OCI-LY7 (cell line): ENCODE results near the gene GLP1R. TPM values are rescaled to one million over a fixed set of nuclear protein-coding genes. Genes with fewer than 3 reads are reported as not detected.

Experiments
- BruUV-seq: library from RNA; stranded (reverse); fragments of 400-500 nt; replicated peaks from 2 replicates; lab custom pipeline; 2021; lab: Mats Ljungman, UMichigan
- CTCF ChIA-PET: fragments of 300-600 bp; sonication (Branson Sonifier 250); formaldehyde crosslinking; loops from one replicate; lab custom pipeline; 2022; ENCODE audit warnings: antibody characterized with exemption; ENCODE audit not compliant: unreplicated experiment; lab: Charles Lee
- POLR2A ChIA-PET: fragments of 300-600 bp; sonication (Branson Sonifier 250); formaldehyde crosslinking; loops from one replicate; lab custom pipeline; 2022; ENCODE audit warnings: antibody characterized with exemption; lab: Charles Lee
- DNase-seq: peaks from one replicate; pipeline ENCODE4 v3.0.0-alpha.2; 2015; ENCODE audit warnings: low spot score
- H2AFZ ChIP-seq: fragments of 200-600 bp; sonication (generic), shearing (Covaris generic); 2 replicates; pipeline ENCODE4 v1.6.1; 2014; ENCODE audit warnings: mild to moderate bottlenecking, antibody characterized with exemption, low read length, moderate library complexity
- H3K27ac ChIP-seq: fragments of 200-600 bp; sonication (generic); 2 replicates; pipeline ENCODE4 v1.5.1; 2014; ENCODE audit warnings: mixed run types, low read depth, mild to moderate bottlenecking, moderate library complexity, low read length, inconsistent platforms; ENCODE audit not compliant: poor library complexity, severe bottlenecking
- H3K36me3 ChIP-seq: fragments of 200-600 bp; sonication (generic); 2 replicates; pipeline ENCODE4 v1.6.1; 2014; ENCODE audit warnings: mild to moderate bottlenecking, antibody characterized with exemption, low read length, moderate library complexity, mixed read lengths; ENCODE audit not compliant: insufficient read depth
- H3K4me1 ChIP-seq: fragments of 200-600 bp; sonication (generic); 2 replicates; pipeline ENCODE4 v1.5.1; 2014; ENCODE audit warnings: mild to moderate bottlenecking, low read length; ENCODE audit not compliant: insufficient read depth, poor library complexity, severe bottlenecking
- H3K4me2 ChIP-seq: fragments of 200-600 bp; sonication (generic); 2 replicates; pipeline ENCODE4 v1.6.1; 2014; ENCODE audit warnings: mild to moderate bottlenecking, low read length
- H3K4me3 ChIP-seq: fragments of 200-600 bp; sonication (generic); 2 replicates; pipeline ENCODE4 v1.5.1; 2014; ENCODE audit warnings: mild to moderate bottlenecking, low read depth, low read length; ENCODE audit not compliant: poor library complexity, severe bottlenecking
- H3K79me2 ChIP-seq: fragments of 200-600 bp; sonication (generic); 2 replicates; pipeline ENCODE4 v1.6.1; 2016; ENCODE audit warnings: low read depth, mild to moderate bottlenecking, low read length, moderate library complexity, mixed read lengths; ENCODE audit not compliant: insufficient read depth
- H3K9me2 ChIP-seq: fragments of 200-600 bp; sonication (generic); 2 replicates; pipeline ENCODE4 v1.6.1; 2016; ENCODE audit warnings: mild to moderate bottlenecking, low read length, mixed read lengths; ENCODE audit not compliant: insufficient read depth
- H3K9me3 ChIP-seq: fragments of 200-600 bp; sonication (generic); 2 replicates; pipeline ENCODE4 v1.6.1; 2014; ENCODE audit warnings: mild to moderate bottlenecking, mixed run types, low read length, mixed read lengths
- H4K20me1 ChIP-seq: fragments of 200-600 bp; sonication (generic); 2 replicates; pipeline ENCODE4 v1.6.1; 2014; ENCODE audit warnings: mild to moderate bottlenecking, antibody characterized with exemption, low read length, moderate library complexity, mixed read lengths; ENCODE audit not compliant: insufficient read depth
- CTCF ChIP-seq: fragments of 200-600 bp; sonication (generic); conservative IDR thresholded peaks from 2 replicates; pipeline ENCODE4 v1.5.1; 2014; ENCODE audit warnings: mild to moderate bottlenecking, antibody characterized with exemption, low read length, moderate library complexity, mixed read lengths
- EZH2phosphoT487 ChIP-seq: fragments of 200-600 bp; sonication (generic); IDR thresholded peaks from 2 replicates; pipeline ENCODE4 v1.6.1; 2018; ENCODE audit warnings: low read depth, borderline replicate concordance, mild to moderate bottlenecking, mixed run types, antibody characterized with exemption, low read length, moderate library complexity, mixed read lengths
- intact Hi-C: fragments of 100-400 bp; cut with micrococcal nuclease; formaldehyde crosslinking; loops from one replicate; pipeline ENCODE4 v1.10.0; 2022; ENCODE audit not compliant: unreplicated experiment
- total RNA-seq, 2 experiments: library from RNA; depleted of rRNA in 1 of 2; stranded (reverse); fragments of >200 nt in 1 of 2; shearing (Covaris generic) in 1 of 2; gene quantifications; 2 replicates each; pipeline ENCODE4 v1.2.3, GENCODE V29; 2014 to 2022

The GLP1R gene
- total RNA-seq, 2 experiments from 2014 or later, result not detected

- no peak for DNase-seq
- Histone ChIP-seq H3K9me2 (no peaks in the 10 kb centered on the region), H3K9me3 (no peaks in the 10 kb centered on the region), H3K4me3 (no peak overlapping the region), H3K36me3 (no peaks in the 10 kb centered on the region), H3K4me2 (no peak overlapping the region), H3K4me1 (no peaks in the 10 kb centered on the region), H3K79me2 (no peaks in the 10 kb centered on the region), H2AFZ (no peak overlapping the region), H3K27ac (no peak overlapping the region), H4K20me1 (no peaks in the 10 kb centered on the region)
- CTCF ChIA-PET, result no interaction called here
- no TSS peak for BruUV-seq
- intact Hi-C loops, result no loop called here
- POLR2A ChIA-PET, result no interaction called here
- TF ChIP-seq EZH2phosphoT487 (no peak), CTCF (no peak)
These were observed 41.0 kb upstream of the GLP1R start for GRCh38 chr6:39007575-39007974.

GRCh38 chr6:39008737-39009136 lies 39.8 kb upstream of the GLP1R start:
- intact Hi-C loops, result no loop called here
- H3K79me2 ChIP-seq, result no peaks in the 10 kb centered on the region
- no peak overlapping the region for H3K4me2 ChIP-seq
- POLR2A ChIA-PET, result no interaction called here
- TF ChIP-seq EZH2phosphoT487 (no peak), CTCF (no peak)
- no peaks in the 10 kb centered on the region for H3K4me1 ChIP-seq
- no peaks in the 10 kb centered on the region for H4K20me1 ChIP-seq
- no peaks in the 10 kb centered on the region for H3K9me3 ChIP-seq
- CTCF ChIA-PET, result no interaction called here
- DNase-seq, result no peak
- H3K36me3 ChIP-seq, result no peaks in the 10 kb centered on the region
- H3K9me2 ChIP-seq, result no peaks in the 10 kb centered on the region
- H2AFZ ChIP-seq, result no peak overlapping the region
- no peak overlapping the region for H3K4me3 ChIP-seq
- H3K27ac ChIP-seq, result no peak overlapping the region
- BruUV-seq, result no TSS peak

- ChIA-PET POLR2A (no interaction called here), CTCF (no interaction called here)
- intact Hi-C loops, result no loop called here
- no peaks in the 10 kb centered on the region for H4K20me1 ChIP-seq
- H3K79me2 ChIP-seq, result no peaks in the 10 kb centered on the region
- no peaks in the 10 kb centered on the region for H3K36me3 ChIP-seq
- H3K27ac ChIP-seq, result no peak overlapping the region
- no TSS peak for BruUV-seq
- H3K4me1 ChIP-seq, result no peaks in the 10 kb centered on the region
- no peaks in the 10 kb centered on the region for H3K9me3 ChIP-seq
- H2AFZ ChIP-seq, result no peak overlapping the region
- no peak overlapping the region for H3K4me2 ChIP-seq
- no peak for TF ChIP-seq EZH2phosphoT487
- TF ChIP-seq CTCF, result no peak
- H3K9me2 ChIP-seq, result no peaks in the 10 kb centered on the region
- DNase-seq, result no peak
- H3K4me3 ChIP-seq, result no peak overlapping the region
These were observed 39.1 kb upstream of the GLP1R start for GRCh38 chr6:39009476-39009875.
